GM08714 (cell line): Measurements from ENCODE around the gene PRODH2.

Experiments
- H3K4me3 ChIP-seq: fragments of 200-500 bp; sonication (Bioruptor generic); 2 replicates; pipeline ENCODE4 v1.5.1; 2014; ENCODE audit warnings: mild to moderate bottlenecking, low read length, inconsistent platforms
- ZNF274 ChIP-seq: IDR thresholded peaks from 2 replicates; pipeline ENCODE4 v1.6.1; 2012; ENCODE audit warnings: mild to moderate bottlenecking, low read depth, low read length

The PRODH2 gene

GRCh38 chr19:35793381-35794165 lies 19.1 kb downstream of the PRODH2 start:
- TF ChIP-seq ZNF274: no peak
- no peak overlapping the region for H3K4me3 ChIP-seq

- H3K4me3 ChIP-seq: no peak overlapping the region
- TF ChIP-seq ZNF274: no peak
Observed at GRCh38 chr19:35792888-35793287, 19.8 kb downstream of the PRODH2 start.

GRCh38 chr19:35792312-35792711 lies 20.3 kb downstream of the PRODH2 start:
- TF ChIP-seq ZNF274: no peak
- H3K4me3 ChIP-seq: no peak overlapping the region

- TF ChIP-seq ZNF274: no peak
- H3K4me3 ChIP-seq: no peak overlapping the region
Observed at GRCh38 chr19:35791814-35792279, 20.8 kb downstream of the PRODH2 start.

- no peak for TF ChIP-seq ZNF274
Observed at GRCh38 chr19:35790981-35791813, 21.4 kb downstream of the PRODH2 start.

GRCh38 chr19:35789978-35790944 lies 22.4 kb downstream of the PRODH2 start:
- H3K4me3 ChIP-seq: no peak overlapping the region
- TF ChIP-seq ZNF274: no peak

More at GRCh38 chr19:35790981-35791813, 21.4 kb downstream of the PRODH2 start:
- H3K4me3 ChIP-seq: no peak overlapping the region

GRCh38 chr19:35789195-35789977 lies 23.3 kb downstream of the PRODH2 start:
- H3K4me3 ChIP-seq: no peak overlapping the region
- no peak for TF ChIP-seq ZNF274

GRCh38 chr19:35788205-35788960 lies 24.3 kb downstream of the PRODH2 start:
- TF ChIP-seq ZNF274: no peak
- H3K4me3 ChIP-seq: no peak overlapping the region

GRCh38 chr19:35787227-35787799 lies 25.3 kb downstream of the PRODH2 start:
- TF ChIP-seq ZNF274: no peak
- no peak overlapping the region for H3K4me3 ChIP-seq

- no peak for TF ChIP-seq ZNF274
- no peak overlapping the region for H3K4me3 ChIP-seq
Observed at GRCh38 chr19:35786299-35787160, 26.1 kb downstream of the PRODH2 start.

- TF ChIP-seq ZNF274: no peak
Observed at GRCh38 chr19:35785339-35785627, 27.4 kb downstream of the PRODH2 start.

More at GRCh38 chr19:35785339-35785627, 27.4 kb downstream of the PRODH2 start:
- no peak overlapping the region for H3K4me3 ChIP-seq
